GM12878 (cell line): ENCODE results near the gene DPH1. TPM values are rescaled to one million over a fixed set of nuclear protein-coding genes. Genes with fewer than 3 reads are reported as not detected.

Experiments used
- ATAC-seq: fragments of 200-7000 bp; cut with Tn5 transposase; 3 replicates; pipeline ENCODE4 v1.9.1; 2020; ENCODE audit warnings: mild to moderate bottlenecking, moderate library complexity
- BruUV-seq: library from RNA; stranded (reverse); fragments of 400-500 nt; replicated peaks from 2 replicates; lab custom pipeline; 2021; lab: Mats Ljungman, UMichigan
- CTCF ChIA-PET: fragments of 300-600 bp; sonication (Branson Sonifier 250); formaldehyde crosslinking; extraction: SDS; loops from one replicate; lab custom pipeline; 2021; ENCODE audit warnings: inconsistent platforms; lab: Yijun Ruan, JAX
- POLR2A ChIA-PET: fragments of 350-600 bp; formaldehyde crosslinking; extraction: SDS; loops from one replicate; lab custom pipeline; 2021; ENCODE audit warnings: inconsistent platforms; lab: Charles Lee
- RAD21 ChIA-PET: fragments of 300-600 bp; sonication (Branson Sonifier 250); formaldehyde crosslinking; loops from one replicate; lab custom pipeline; 2023; ENCODE audit warnings: antibody characterized with exemption; ENCODE audit not compliant: unreplicated experiment; lab: Charles Lee
- SMC1A ChIA-PET: fragments of 300-600 bp; sonication (Branson Sonifier 250); formaldehyde crosslinking; loops from one replicate; lab custom pipeline; 2023; ENCODE audit not compliant: unreplicated experiment, uncharacterized antibody; lab: Charles Lee
- DNase-seq: peaks from one replicate; pipeline ENCODE4 v3.0.0-alpha.2; 2011; ENCODE audit warnings: low read depth, low spot score
- FAIRE-seq: peaks from 3 replicates; lab custom pipeline; 2011; peaks lifted over from hg19 to GRCh38; lab: Jason Lieb, UNC
- H2AFZ ChIP-seq: 2 replicates; pipeline ENCODE4 v1.6.0; 2011; ENCODE audit warnings: low read depth, low read length, control low read depth; ENCODE audit not compliant: control insufficient read depth
- H3K27ac ChIP-seq: 2 replicates; pipeline ENCODE4 v1.5.1; 2011; ENCODE audit warnings: control low read depth; ENCODE audit not compliant: control insufficient read depth, insufficient read depth
- H3K27me3 ChIP-seq, 2 experiments: replicated peaks in 1 of 2; 2 replicates each; pipeline versions ENCODE4 v1.6.0 to v1.6.1; 2011; ENCODE audit warnings: low read length in 1 of 2; ENCODE audit not compliant: control insufficient read depth in 2 of 2, insufficient read depth in 2 of 2
- H3K36me3 ChIP-seq, 2 experiments: 2 replicates each; pipeline ENCODE4 v1.5.1; 2011; ENCODE audit warnings: low read length in 1 of 2; ENCODE audit not compliant: control insufficient read depth in 2 of 2, insufficient read depth in 2 of 2
- H3K4me1 ChIP-seq: 2 replicates; pipeline ENCODE4 v1.6.1; 2011; ENCODE audit warnings: mild to moderate bottlenecking, low read length, moderate library complexity, mixed read lengths; ENCODE audit not compliant: control insufficient read depth, insufficient read depth
- H3K4me2 ChIP-seq: 2 replicates; pipeline ENCODE4 v1.6.0; 2011; ENCODE audit warnings: control low read depth; ENCODE audit not compliant: control insufficient read depth, insufficient read depth
- H3K4me3 ChIP-seq: fragments of 200-600 bp; sonication (generic); 2 replicates; pipeline ENCODE4 v1.5.1; 2016
- H3K79me2 ChIP-seq: 2 replicates; pipeline ENCODE4 v1.6.0; 2011; ENCODE audit warnings: low read length; ENCODE audit not compliant: control insufficient read depth, insufficient read depth
- H3K9ac ChIP-seq: 2 replicates; pipeline ENCODE4 v1.8.0; 2011; ENCODE audit warnings: low read length, control low read depth, mixed read lengths; ENCODE audit not compliant: control insufficient read depth, insufficient read depth
- H3K9me3 ChIP-seq: replicated peaks from 3 replicates; pipeline ENCODE4 v1.5.1; 2011; ENCODE audit warnings: mild to moderate bottlenecking, low read length; ENCODE audit not compliant: control insufficient read depth, insufficient read depth
- H4K20me1 ChIP-seq: 2 replicates; pipeline ENCODE4 v1.6.0; 2011; ENCODE audit not compliant: control insufficient read depth, insufficient read depth
- FOXM1 ChIP-seq: IDR thresholded peaks from 2 replicates; pipeline ENCODE4 v1.6.1; 2012; ENCODE audit warnings: low read depth, mild to moderate bottlenecking, inconsistent platforms, low read length, moderate library complexity
- POLR2A ChIP-seq: IDR thresholded peaks from 2 replicates; pipeline ENCODE4 v1.6.1; 2011; ENCODE audit warnings: low read depth, mild to moderate bottlenecking, low read length
- WGBS: methylation state at CpG from one replicate; pipeline ENCODE4 v1.1.6; 2016; ENCODE audit warnings: low lambda C conversion rate; ENCODE audit not compliant: insufficient replicate concordance, insufficient coverage; ENCODE audit errors: missing lambda C conversion rate; 5-methylcytosine and 5-hydroxymethylcytosine counted together
- in situ Hi-C: fragments of 300-500 bp; cut with MboI; formaldehyde crosslinking; loops from 9 replicates; pipeline ENCODE4 v1.14.3; 2018; ENCODE audit warnings: mixed read lengths
- intact Hi-C: fragments of 100-400 bp; cut with micrococcal nuclease; formaldehyde crosslinking; loops from one replicate; pipeline ENCODE4 v1.14.2; 2022; ENCODE audit not compliant: unreplicated experiment
- polyA plus RNA-seq, 11 experiments: library from polyadenylated mRNA; depleted of rRNA in 4 of 11; unstranded in 6 of 11; stranded (reverse) in 5 of 11; fragments of >200 nt; fragmentation: Nextera tagmentation in 4 of 11; fragmentation: Illumina TruSeq in 1 of 11; extraction: Ambion mirVana in 4 of 11; extraction: Trizol in 1 of 11; gene quantifications; 1 replicate in 1 of 11; 2 replicates in 10 of 11; pipeline versions ENCODE4 v1.2.1 to v1.2.3, GENCODE V29; 2011 to 2016; ENCODE audit warnings: inconsistent platforms in 2 of 11, missing spikeins in 2 of 11, low read depth in 1 of 11
- total RNA-seq, 4 experiments: library from RNA; depleted of rRNA in 3 of 4; stranded (reverse); fragments of >200 nt in 3 of 4; fragmentation: Illumina TruSeq in 1 of 4; extraction: Trizol in 1 of 4; gene quantifications; 2 replicates each; pipeline versions ENCODE4 v1.2.1 to v1.2.3, GENCODE V29; 2013 to 2021
- TF ChIP-seq, protein P1 (sequence below), 3 experiments: IDR thresholded peaks in 2 of 3; conservative IDR thresholded peaks in 1 of 3; 2 replicates each; pipeline ENCODE4 v1.5.1; 2011; ENCODE audit warnings: low read depth in 3 of 3, low read length in 3 of 3, mild to moderate bottlenecking in 3 of 3, control low read depth in 2 of 3, moderate library complexity in 2 of 3, inconsistent platforms in 1 of 3, mixed read lengths in 1 of 3; ENCODE audit not compliant: control insufficient read depth in 2 of 3, insufficient read depth in 1 of 3; ENCODE audit errors: extremely low read depth in 1 of 3

DPH1 gene
- total and polyA plus RNA-seq, 10 of the 15 experiments (the other 5 are each of a cell fraction or from before 2014, with no cell fraction given) = 0.29 to 33.6 (median 20.2) TPM

DNA sequence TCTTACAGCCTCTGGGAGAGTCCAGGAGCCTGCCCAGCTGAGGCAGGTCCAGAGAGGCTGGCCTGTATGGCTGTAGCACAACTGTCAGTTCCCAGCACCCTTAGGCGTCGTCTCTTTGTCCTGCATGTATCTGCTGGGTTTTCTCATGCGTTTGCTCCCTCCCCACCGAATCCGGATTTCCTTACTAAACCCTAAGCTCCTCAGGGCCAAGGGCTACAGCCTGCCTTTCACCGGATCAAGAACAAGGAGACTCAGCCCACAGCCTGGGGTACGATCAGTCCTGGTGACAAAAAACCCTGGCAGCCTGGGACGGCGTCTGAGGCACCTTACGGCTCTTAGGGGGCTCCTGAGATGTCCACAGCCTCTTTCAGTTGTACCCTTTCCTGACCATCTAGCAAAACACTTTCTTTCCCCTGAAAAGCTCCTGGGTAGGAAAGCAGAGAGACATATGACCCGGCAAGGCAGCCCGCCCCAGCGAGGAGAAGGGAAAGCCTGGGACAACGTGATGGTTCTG, 37.2 kb downstream of the DPH1 start:
- peaks cover 18 to 26% of the 10 kb centered on the region in 2 experiments for H3K36me3 ChIP-seq
- ChIA-PET SMC1A (interaction anchor here (1.1 to 4.5 kb wide), 4 partner anchors 9 to 185 kb away, joined by 3 to 30 read pairs (median 14); no protein-coding TSS in a partner anchor), RAD21 (interaction anchor here (1.2 to 4.7 kb wide), 2 partner anchors 21 to 178 kb away, joined by 6 to 85 read pairs; no protein-coding TSS in a partner anchor), POLR2A (interaction anchor here (12.5 kb wide), 1 partner anchor 20 kb away, joined by 148 read pairs; no protein-coding TSS in a partner anchor), CTCF (interaction anchor here (5.3 to 8.5 kb wide), 3 partner anchors 10 to 178 kb away, joined by 35 to 77 read pairs (median 51); partner anchors contain the start of gene HIC1)
- ATAC-seq (no peak), FAIRE-seq (no peak), DNase-seq (no peak)
- no TSS peak for BruUV-seq
- 97% methylated on average over 14 of the region's 14 CpGs for WGBS
- H3K4me1 ChIP-seq = peaks cover 55% of the 10 kb centered on the region
- in situ Hi-C loops = loop anchor here (10.0 kb wide), 1 partner anchor 178 kb away; no protein-coding TSS in a partner anchor
- H3K9me3 ChIP-seq = no peaks in the 10 kb centered on the region
- no peak overlapping the region for H3K9ac ChIP-seq
- TF ChIP-seq FOXM1 (no peak), POLR2A (0 out of 2 replicates have a peak, but pooled peaks have one; percentile 12)
- TF ChIP-seq, protein P1, sequence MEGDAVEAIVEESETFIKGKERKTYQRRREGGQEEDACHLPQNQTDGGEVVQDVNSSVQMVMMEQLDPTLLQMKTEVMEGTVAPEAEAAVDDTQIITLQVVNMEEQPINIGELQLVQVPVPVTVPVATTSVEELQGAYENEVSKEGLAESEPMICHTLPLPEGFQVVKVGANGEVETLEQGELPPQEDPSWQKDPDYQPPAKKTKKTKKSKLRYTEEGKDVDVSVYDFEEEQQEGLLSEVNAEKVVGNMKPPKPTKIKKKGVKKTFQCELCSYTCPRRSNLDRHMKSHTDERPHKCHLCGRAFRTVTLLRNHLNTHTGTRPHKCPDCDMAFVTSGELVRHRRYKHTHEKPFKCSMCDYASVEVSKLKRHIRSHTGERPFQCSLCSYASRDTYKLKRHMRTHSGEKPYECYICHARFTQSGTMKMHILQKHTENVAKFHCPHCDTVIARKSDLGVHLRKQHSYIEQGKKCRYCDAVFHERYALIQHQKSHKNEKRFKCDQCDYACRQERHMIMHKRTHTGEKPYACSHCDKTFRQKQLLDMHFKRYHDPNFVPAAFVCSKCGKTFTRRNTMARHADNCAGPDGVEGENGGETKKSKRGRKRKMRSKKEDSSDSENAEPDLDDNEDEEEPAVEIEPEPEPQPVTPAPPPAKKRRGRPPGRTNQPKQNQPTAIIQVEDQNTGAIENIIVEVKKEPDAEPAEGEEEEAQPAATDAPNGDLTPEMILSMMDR (IDR thresholded peaks at IDR 0.05 in 2 of 3, conservative IDR thresholded peaks at IDR 0.05 in 1 of 3; ENCODE audit: control insufficient read depth in 2 of 3, extremely low read depth in 1 of 3, insufficient read depth in 1 of 3, low read depth in 3 of 3, low read length in 3 of 3) = no peak
- intact Hi-C loops = no loop called here
- no peaks in the 10 kb centered on the region for H4K20me1 ChIP-seq
- H3K79me2 ChIP-seq = no peaks in the 10 kb centered on the region
- H3K4me2 ChIP-seq = no peak overlapping the region
- no peaks in the 10 kb centered on the region for H3K27me3 ChIP-seq
- H3K4me3 ChIP-seq = no peak overlapping the region
- H2AFZ ChIP-seq = no peak overlapping the region
- no peak overlapping the region for H3K27ac ChIP-seq
